Right atrium auricular region (tissue), 2 donors: ENCODE results near the gene BRSK2. TPM values are rescaled to one million over a fixed set of nuclear protein-coding genes. Genes with fewer than 3 reads are reported as not detected.

Experiments used
- DNase-seq: peaks from one replicate; pipeline ENCODE4 v3.0.0-alpha.2; 2019; ENCODE audit warnings: low spot score
- H3K27ac ChIP-seq, 2 donors: fragments of 200-600 bp; sonication (generic); 1 replicate in 1 of 2; 2 replicates in 1 of 2; pipeline ENCODE4 v1.5.1; 2016 to 2019
- H3K27me3 ChIP-seq, 2 donors: fragments of 200-600 bp; sonication (generic); one replicate each; pipeline versions ENCODE4 v1.5.1 to v1.6.0; 2017 to 2019
- H3K36me3 ChIP-seq: fragments of 200-600 bp; sonication (generic); one replicate; pipeline ENCODE4 v1.5.1; 2016
- H3K4me1 ChIP-seq, 2 donors: fragments of 200-600 bp; sonication (generic); one replicate each; pipeline versions ENCODE4 v1.5.1 to v1.6.0; 2017 to 2019
- H3K4me3 ChIP-seq, 2 donors: fragments of 200-600 bp; sonication (generic); 1 replicate in 1 of 2; 2 replicates in 1 of 2; pipeline ENCODE4 v1.5.1; 2017 to 2019; ENCODE audit warnings: mild to moderate bottlenecking in 1 of 2, moderate library complexity in 1 of 2
- H3K9me3 ChIP-seq, 2 donors: fragments of 200-600 bp; sonication (generic); one replicate each; pipeline ENCODE4 v1.5.1; 2019
- total RNA-seq, 2 donors: library from RNA; depleted of rRNA; stranded (reverse); fragments of >200 nt; gene quantifications; one replicate each; pipeline ENCODE4 v1.1.0, GENCODE V29; 2016
- TF ChIP-seq, protein P1 (sequence below), 2 donors: fragments of 200-600 bp; sonication (generic); IDR thresholded peaks; one replicate each; pipeline ENCODE4 v1.5.1; 2019; ENCODE audit warnings: antibody characterized with exemption in 2 of 2

The BRSK2 gene
- total RNA-seq, 2 donors from 2014 or later: 0.19 to 0.51 TPM

DNA sequence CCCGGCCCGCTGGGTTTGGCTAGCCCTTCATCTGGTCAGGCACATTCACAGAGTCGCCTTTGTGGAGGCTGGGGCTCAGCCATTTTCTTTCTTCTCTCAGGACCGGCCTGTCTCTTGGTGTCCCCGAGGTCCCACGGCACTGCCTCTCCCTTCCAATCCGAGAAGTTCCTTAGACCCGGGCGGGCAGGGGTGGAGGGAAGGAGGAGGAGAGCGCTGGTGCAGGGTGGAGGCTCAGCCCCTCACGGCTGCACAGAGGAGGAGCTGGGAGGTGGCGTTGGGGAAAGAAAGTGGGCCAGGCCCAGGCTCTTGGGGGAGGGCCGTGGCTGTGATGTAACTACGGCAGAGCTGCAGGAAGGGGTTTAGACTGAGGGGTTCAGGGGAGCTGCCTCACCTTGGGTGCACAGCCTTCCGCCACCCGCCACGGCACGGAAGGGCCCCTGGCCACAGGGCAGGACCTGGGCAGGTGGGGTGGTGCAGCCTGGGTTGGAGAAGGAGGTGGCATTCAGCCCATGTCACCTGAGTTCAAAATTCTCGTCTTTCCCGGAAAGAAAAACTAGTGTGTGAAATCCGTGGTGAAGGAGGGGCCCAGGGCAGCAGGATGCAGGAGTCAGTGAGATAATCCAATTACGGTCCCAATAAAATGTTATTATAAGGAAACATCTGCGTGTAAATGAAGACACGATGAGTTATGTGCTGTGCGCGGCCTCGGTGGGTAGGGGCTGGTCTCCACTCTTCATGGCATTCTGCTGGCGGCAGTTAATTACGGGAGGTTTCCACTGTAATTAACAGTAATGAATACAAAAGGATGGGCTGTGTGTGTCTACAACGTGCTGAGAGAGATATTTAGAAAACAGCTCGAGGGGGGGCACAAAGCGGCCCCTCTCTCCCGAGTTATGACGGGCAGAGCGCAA lies 1.7 kb downstream of the BRSK2 start:
- DNase-seq: no peak
- Histone ChIP-seq H3K27ac (no peak overlapping the region), H3K36me3 (no peaks in the 10 kb centered on the region), H3K4me1 (peaks cover 0 to 13% of the 10 kb centered on the region in 2 donors), H3K27me3 (peaks cover 7 to 8% of the 10 kb centered on the region in 2 donors), H3K9me3 (no peaks in the 10 kb centered on the region), H3K4me3 (peak overlapping the region in 1 of 2 donors; percentile 31)
- TF ChIP-seq, protein P1, sequence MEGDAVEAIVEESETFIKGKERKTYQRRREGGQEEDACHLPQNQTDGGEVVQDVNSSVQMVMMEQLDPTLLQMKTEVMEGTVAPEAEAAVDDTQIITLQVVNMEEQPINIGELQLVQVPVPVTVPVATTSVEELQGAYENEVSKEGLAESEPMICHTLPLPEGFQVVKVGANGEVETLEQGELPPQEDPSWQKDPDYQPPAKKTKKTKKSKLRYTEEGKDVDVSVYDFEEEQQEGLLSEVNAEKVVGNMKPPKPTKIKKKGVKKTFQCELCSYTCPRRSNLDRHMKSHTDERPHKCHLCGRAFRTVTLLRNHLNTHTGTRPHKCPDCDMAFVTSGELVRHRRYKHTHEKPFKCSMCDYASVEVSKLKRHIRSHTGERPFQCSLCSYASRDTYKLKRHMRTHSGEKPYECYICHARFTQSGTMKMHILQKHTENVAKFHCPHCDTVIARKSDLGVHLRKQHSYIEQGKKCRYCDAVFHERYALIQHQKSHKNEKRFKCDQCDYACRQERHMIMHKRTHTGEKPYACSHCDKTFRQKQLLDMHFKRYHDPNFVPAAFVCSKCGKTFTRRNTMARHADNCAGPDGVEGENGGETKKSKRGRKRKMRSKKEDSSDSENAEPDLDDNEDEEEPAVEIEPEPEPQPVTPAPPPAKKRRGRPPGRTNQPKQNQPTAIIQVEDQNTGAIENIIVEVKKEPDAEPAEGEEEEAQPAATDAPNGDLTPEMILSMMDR (IDR thresholded peaks at IDR 0.05): no peak

DNA sequence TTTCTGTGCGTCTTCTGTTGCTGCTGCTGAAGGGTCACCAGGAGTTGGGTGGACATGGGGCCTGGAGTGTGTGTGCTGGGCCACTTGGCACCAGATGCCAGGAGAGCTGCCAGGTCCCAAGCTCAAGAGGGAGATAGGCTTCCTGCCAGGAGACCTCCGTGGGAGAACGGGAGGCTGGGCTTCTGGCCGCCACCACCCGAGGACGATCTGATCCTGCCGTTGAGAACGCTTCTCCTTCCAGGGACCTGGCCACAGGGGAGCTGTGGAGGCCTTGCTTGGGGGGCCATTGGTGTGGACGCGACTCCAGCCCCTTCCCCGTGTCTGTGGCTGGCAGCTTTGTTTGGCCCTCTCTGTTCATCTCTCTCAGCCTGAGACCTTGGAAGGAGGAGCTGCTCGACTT lies 2.4 kb downstream of the BRSK2 start:
- H3K27me3 ChIP-seq: peaks cover 7 to 8% of the 10 kb centered on the region in 2 donors
- no peak for DNase-seq
- H3K36me3 ChIP-seq: no peaks in the 10 kb centered on the region
- H3K9me3 ChIP-seq: no peaks in the 10 kb centered on the region
- H3K27ac ChIP-seq: no peak overlapping the region
- H3K4me1 ChIP-seq: peaks cover 0 to 13% of the 10 kb centered on the region in 2 donors
- TF ChIP-seq, protein P1 (IDR thresholded peaks at IDR 0.05): no peak
- H3K4me3 ChIP-seq: no peak overlapping the region

DNA sequence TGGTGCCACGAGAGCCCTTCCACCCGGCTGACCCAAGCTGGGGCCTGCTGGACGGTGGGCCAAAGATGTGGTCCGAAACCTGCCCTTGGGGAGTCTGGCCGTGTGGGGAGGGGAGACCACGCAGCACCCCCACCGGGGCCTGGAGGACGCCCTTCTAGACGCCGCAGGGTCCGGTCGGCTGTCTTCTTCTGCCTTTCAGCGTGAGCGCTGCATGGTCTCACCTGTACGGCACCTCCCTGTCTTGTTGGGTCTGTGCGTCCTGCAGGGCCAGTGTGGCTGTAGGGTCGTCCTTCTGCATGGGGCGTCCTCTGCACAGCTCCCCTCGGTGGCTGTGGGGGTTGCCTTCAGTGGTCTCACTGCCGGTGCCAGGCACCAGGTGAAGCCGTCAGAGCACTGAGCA lies 2.8 kb downstream of the BRSK2 start:
- TF ChIP-seq, protein P1 (IDR thresholded peaks at IDR 0.05): no peak
- no peaks in the 10 kb centered on the region for H3K36me3 ChIP-seq
- no peak for DNase-seq
- H3K4me3 ChIP-seq: no peak overlapping the region
- H3K9me3 ChIP-seq: no peaks in the 10 kb centered on the region
- no peak overlapping the region for H3K27ac ChIP-seq
- peaks cover 0 to 13% of the 10 kb centered on the region in 2 donors for H3K4me1 ChIP-seq
- H3K27me3 ChIP-seq: peaks cover 7 to 8% of the 10 kb centered on the region in 2 donors

DNA sequence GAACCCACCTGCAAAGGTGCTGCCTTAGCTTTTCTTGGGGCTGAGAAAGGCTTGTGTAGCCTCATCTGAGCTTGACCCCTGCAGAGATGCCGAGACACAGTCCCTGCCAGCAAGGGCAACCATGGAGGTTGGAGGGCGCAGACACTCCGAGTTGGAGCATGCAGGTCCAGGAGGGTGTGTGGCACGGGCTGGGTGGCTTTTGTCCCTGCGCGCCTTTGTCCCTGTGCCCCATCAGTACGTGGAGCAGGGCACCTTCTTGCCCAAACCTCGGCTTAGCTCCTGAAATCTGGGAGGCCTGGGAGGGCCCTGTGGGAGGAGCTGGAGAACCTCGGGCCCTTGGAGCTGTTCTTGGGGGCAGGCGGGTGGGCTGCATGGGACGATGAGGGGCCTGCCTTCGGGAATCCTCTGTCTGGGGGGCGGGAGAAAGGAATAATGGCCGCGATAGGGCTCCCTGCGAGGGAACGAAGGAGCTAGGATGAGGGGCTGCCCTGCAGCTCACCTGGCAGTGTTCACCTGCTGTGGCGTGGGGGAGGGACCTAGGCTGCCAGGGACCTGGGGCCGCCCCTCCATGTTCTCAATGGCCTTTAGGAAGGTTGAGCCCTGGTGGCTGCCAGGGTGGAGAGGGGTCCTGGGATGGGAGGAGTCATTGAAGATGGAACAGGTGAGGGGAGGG lies 3.4 kb downstream of the BRSK2 start:
- TF ChIP-seq, protein P1 (IDR thresholded peaks at IDR 0.05): no peak
- Histone ChIP-seq H3K36me3 (no peaks in the 10 kb centered on the region), H3K4me1 (peaks cover 0 to 13% of the 10 kb centered on the region in 2 donors), H3K27me3 (peaks cover 7 to 8% of the 10 kb centered on the region in 2 donors), H3K27ac (no peak overlapping the region), H3K9me3 (no peaks in the 10 kb centered on the region), H3K4me3 (no peak overlapping the region)
- no peak for DNase-seq

DNA sequence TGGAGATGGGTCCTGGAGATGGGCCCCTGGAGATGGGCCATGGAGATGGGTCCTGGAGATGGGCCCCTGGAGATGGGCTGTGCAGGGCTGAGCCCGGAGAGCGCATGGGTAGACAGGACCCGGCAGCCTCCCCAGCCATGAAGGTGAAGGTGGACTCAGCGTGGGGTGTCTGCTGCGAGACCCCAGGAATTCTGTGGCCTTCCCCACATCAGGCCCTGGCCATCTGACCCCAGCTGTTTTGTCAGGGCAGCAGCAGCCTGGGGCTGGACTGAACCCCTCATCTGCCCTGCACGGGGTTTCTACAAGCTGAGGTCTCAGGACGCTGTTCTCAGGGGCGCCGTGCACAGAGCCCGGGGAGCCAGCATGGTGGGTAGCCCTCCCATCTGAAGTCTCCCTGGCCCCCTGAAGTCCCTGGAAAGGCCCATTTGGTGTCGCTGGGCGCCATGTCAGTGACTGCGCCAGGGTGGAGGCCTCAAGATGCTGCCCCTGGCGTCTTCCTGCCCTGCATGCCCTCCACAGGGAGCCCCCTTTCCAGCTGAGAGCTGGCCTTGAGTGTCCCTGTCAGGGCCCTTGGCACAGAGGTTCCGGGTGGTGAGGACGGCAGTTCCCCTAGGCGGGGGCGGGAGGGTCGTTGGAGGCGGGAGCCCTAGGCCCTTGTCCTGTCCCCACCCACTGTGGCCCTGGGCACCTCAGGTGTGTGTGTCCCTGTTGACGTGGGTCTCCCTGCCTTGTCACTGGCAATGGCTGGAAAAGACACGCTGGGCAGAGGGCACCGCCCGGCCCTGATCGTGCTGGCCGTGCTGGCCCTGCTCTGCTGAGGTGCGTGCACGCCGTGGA lies 5.4 kb downstream of the BRSK2 start:
- peaks cover 7 to 8% of the 10 kb centered on the region in 2 donors for H3K27me3 ChIP-seq
- no peak for DNase-seq
- no peaks in the 10 kb centered on the region for H3K9me3 ChIP-seq
- TF ChIP-seq, protein P1 (IDR thresholded peaks at IDR 0.05): no peak
- peaks cover 0 to 5% of the 10 kb centered on the region in 2 donors for H3K4me1 ChIP-seq
- no peaks in the 10 kb centered on the region for H3K36me3 ChIP-seq
- no peak overlapping the region for H3K4me3 ChIP-seq
- no peak overlapping the region for H3K27ac ChIP-seq
